ENCODE results near the gene NR1H4. TPM values are rescaled to one million over a fixed set of nuclear protein-coding genes. Genes with fewer than 3 reads are reported as not detected.

Gene NR1H4
- total and polyA plus RNA-seq, 2 of the 13 experiments (the other 11 are each of a cell fraction or from before 2014, with no cell fraction given): 27.3 to 114 TPM

DNA sequence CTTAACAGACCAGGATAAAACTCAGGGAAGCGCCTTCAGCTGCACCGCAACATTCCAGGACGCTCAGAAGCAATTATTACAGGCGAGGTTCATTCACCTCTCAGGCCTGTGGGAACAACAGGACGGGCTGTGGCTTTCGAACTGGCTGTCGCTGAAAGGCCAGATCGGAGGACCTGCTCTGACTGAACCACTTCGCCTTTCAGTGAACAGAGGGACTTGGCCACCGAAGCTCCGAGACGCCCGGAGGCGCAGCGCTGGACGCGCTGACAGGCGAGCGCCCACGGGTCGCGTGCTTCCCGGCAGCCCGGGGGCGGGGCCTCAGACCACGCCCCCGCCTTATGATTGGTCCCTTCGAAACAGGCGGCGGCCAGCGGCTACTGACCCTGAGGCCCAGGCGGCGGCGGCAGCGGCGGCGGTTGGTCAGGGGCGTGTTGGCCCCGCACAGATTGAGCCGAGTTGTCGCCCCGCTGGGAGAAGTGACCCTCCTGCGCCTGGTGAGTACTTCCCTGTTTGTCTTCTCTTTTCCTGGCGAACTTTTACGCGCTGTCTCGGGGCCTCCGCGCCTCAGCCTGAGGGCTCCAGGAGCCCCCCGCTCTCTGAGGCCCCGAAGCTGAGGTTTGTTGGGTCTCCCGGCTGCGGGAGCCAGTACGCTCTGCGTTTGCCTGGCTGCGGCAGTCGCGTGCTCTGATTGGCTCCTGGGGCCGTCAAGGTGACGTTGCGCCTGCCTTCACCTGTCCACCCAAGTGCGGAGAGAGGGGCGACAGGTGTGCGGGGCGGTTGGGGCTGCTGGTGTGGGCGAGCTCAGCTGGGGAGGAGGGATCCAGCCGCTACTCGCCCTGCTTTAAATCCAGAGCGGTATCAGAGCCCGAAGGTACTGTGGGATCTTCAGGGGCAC, 99.9 kb downstream of the NR1H4 start, which contains the start of gene GAS2L3 (continued):
- TF ChIP-seq, protein P1, sequence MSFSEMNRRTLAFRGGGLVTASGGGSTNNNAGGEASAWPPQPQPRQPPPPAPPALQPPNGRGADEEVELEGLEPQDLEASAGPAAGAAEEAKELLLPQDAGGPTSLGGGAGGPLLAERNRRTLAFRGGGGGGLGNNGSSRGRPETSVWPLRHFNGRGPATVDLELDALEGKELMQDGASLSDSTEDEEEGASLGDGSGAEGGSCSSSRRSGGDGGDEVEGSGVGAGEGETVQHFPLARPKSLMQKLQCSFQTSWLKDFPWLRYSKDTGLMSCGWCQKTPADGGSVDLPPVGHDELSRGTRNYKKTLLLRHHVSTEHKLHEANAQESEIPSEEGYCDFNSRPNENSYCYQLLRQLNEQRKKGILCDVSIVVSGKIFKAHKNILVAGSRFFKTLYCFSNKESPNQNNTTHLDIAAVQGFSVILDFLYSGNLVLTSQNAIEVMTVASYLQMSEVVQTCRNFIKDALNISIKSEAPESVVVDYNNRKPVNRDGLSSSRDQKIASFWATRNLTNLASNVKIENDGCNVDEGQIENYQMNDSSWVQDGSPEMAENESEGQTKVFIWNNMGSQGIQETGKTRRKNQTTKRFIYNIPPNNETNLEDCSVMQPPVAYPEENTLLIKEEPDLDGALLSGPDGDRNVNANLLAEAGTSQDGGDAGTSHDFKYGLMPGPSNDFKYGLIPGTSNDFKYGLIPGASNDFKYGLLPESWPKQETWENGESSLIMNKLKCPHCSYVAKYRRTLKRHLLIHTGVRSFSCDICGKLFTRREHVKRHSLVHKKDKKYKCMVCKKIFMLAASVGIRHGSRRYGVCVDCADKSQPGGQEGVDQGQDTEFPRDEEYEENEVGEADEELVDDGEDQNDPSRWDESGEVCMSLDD (CRISPR knock-in tag; IDR thresholded peaks at IDR 0.05; ENCODE audit: borderline replicate concordance): peak; percentile 6; the same call in 1 of the 2 replicates
- TF ChIP-seq KLF12 (CRISPR knock-in tag; IDR thresholded peaks at IDR 0.05; ENCODE audit: borderline replicate concordance): no peak
- no peak for TF ChIP-seq NCOR1 (IDR thresholded peaks at IDR 0.05; ENCODE audit: borderline replicate concordance, low read length)
- TF ChIP-seq, protein P2, sequence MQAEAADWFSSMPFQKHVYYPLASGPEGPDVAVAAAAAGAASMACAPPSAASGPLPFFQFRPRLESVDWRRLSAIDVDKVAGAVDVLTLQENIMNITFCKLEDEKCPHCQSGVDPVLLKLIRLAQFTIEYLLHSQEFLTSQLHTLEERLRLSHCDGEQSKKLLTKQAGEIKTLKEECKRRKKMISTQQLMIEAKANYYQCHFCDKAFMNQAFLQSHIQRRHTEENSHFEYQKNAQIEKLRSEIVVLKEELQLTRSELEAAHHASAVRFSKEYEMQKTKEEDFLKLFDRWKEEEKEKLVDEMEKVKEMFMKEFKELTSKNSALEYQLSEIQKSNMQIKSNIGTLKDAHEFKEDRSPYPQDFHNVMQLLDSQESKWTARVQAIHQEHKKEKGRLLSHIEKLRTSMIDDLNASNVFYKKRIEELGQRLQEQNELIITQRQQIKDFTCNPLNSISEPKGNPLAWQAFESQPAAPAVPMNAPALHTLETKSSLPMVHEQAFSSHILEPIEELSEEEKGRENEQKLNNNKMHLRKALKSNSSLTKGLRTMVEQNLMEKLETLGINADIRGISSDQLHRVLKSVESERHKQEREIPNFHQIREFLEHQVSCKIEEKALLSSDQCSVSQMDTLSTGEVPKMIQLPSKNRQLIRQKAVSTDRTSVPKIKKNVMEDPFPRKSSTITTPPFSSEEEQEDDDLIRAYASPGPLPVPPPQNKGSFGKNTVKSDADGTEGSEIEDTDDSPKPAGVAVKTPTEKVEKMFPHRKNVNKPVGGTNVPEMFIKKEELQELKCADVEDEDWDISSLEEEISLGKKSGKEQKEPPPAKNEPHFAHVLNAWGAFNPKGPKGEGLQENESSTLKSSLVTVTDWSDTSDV (CRISPR knock-in tag; IDR thresholded peaks at IDR 0.05): no peak
- peak; percentile 41; the same call in 1 of the 2 replicates for TF ChIP-seq ZBTB20 (CRISPR knock-in tag; IDR thresholded peaks at IDR 0.05; ENCODE audit: borderline replicate concordance, low read depth)
- no peak; the same call in 1 of the 2 replicates for TF ChIP-seq ZNF556 (CRISPR knock-in tag; IDR thresholded peaks at IDR 0.05; ENCODE audit: borderline replicate concordance)
- TF ChIP-seq AGO1 (IDR thresholded peaks at IDR 0.05; ENCODE audit: low read depth, low read length, poor library complexity, severe bottlenecking): peak; percentile 44
- TF ChIP-seq, protein P3, sequence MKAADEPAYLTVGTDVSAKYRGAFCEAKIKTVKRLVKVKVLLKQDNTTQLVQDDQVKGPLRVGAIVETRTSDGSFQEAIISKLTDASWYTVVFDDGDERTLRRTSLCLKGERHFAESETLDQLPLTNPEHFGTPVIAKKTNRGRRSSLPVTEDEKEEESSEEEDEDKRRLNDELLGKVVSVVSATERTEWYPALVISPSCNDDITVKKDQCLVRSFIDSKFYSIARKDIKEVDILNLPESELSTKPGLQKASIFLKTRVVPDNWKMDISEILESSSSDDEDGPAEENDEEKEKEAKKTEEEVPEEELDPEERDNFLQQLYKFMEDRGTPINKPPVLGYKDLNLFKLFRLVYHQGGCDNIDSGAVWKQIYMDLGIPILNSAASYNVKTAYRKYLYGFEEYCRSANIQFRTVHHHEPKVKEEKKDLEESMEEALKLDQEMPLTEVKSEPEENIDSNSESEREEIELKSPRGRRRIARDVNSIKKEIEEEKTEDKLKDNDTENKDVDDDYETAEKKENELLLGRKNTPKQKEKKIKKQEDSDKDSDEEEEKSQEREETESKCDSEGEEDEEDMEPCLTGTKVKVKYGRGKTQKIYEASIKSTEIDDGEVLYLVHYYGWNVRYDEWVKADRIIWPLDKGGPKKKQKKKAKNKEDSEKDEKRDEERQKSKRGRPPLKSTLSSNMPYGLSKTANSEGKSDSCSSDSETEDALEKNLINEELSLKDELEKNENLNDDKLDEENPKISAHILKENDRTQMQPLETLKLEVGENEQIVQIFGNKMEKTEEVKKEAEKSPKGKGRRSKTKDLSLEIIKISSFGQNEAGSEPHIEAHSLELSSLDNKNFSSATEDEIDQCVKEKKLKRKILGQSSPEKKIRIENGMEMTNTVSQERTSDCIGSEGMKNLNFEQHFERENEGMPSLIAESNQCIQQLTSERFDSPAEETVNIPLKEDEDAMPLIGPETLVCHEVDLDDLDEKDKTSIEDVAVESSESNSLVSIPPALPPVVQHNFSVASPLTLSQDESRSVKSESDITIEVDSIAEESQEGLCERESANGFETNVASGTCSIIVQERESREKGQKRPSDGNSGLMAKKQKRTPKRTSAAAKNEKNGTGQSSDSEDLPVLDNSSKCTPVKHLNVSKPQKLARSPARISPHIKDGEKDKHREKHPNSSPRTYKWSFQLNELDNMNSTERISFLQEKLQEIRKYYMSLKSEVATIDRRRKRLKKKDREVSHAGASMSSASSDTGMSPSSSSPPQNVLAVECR (CRISPR knock-in tag; IDR thresholded peaks at IDR 0.05; ENCODE audit: borderline replicate concordance): peak; percentile 96
- peak; percentile 95; the same call in 1 of the 2 replicates for TF ChIP-seq ZNF451 (CRISPR knock-in tag; IDR thresholded peaks at IDR 0.05)
- TF ChIP-seq ZNF143 (CRISPR knock-in tag; IDR thresholded peaks at IDR 0.05): peak; percentile 21; the same call in 1 of the 2 replicates
- no peak for TF ChIP-seq CEBPB (IDR thresholded peaks at IDR 0.05; ENCODE audit: borderline replicate concordance, low read depth, low read length)
- TF ChIP-seq EHMT2 (IDR thresholded peaks at IDR 0.05; ENCODE audit: borderline replicate concordance, low read depth, low read length): no peak
- TF ChIP-seq TGIF2 (CRISPR knock-in tag; IDR thresholded peaks at IDR 0.05): no peak; the same call in 1 of the 2 replicates
- TF ChIP-seq, protein P4, sequence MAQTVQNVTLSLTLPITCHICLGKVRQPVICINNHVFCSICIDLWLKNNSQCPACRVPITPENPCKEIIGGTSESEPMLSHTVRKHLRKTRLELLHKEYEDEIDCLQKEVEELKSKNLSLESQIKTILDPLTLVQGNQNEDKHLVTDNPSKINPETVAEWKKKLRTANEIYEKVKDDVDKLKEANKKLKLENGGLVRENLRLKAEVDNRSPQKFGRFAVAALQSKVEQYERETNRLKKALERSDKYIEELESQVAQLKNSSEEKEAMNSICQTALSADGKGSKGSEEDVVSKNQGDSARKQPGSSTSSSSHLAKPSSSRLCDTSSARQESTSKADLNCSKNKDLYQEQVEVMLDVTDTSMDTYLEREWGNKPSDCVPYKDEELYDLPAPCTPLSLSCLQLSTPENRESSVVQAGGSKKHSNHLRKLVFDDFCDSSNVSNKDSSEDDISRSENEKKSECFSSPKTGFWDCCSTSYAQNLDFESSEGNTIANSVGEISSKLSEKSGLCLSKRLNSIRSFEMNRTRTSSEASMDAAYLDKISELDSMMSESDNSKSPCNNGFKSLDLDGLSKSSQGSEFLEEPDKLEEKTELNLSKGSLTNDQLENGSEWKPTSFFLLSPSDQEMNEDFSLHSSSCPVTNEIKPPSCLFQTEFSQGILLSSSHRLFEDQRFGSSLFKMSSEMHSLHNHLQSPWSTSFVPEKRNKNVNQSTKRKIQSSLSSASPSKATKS (CRISPR knock-in tag; IDR thresholded peaks at IDR 0.05): no peak
